PFSK-1 (cell line): Measurements from ENCODE around the gene ELAVL2.

Experiments used
- FOXP2 ChIP-seq: optimal IDR thresholded peaks from 2 replicates; pipeline ENCODE3; 2011; ENCODE audit warnings: borderline replicate concordance, control low read depth, inconsistent platforms; ENCODE audit not compliant: insufficient read depth; ENCODE audit errors: extremely low read length, extremely low read depth
- POLR2AphosphoS5 ChIP-seq: IDR thresholded peaks from 2 replicates; pipeline ENCODE4 v1.6.1; 2012; ENCODE audit warnings: low read depth, mild to moderate bottlenecking, control low read depth, low read length, moderate library complexity
- SIN3A ChIP-seq: IDR thresholded peaks from 2 replicates; pipeline ENCODE4 v1.6.1; 2012; ENCODE audit warnings: mild to moderate bottlenecking, low read length, moderate library complexity, borderline replicate concordance; ENCODE audit not compliant: insufficient read depth
- TAF1 ChIP-seq: IDR thresholded peaks from 2 replicates; pipeline ENCODE4 v1.6.1; 2012; ENCODE audit warnings: low read length, control low read depth, borderline replicate concordance; ENCODE audit not compliant: insufficient read depth
- TF ChIP-seq, protein P1 (sequence below), 2 experiments: IDR thresholded peaks; 2 replicates each; pipeline versions ENCODE4 v1.6.1 to v1.8.0; 2011 to 2012; ENCODE audit warnings: low read depth in 2 of 2, low read length in 2 of 2, control low read depth in 1 of 2, inconsistent platforms in 1 of 2, mild to moderate bottlenecking in 1 of 2, moderate library complexity in 1 of 2; ENCODE audit not compliant: insufficient read depth in 1 of 2

ELAVL2 gene

GRCh38 chr9:23803216-23803615 lies 22.8 kb downstream of the ELAVL2 start:
- no peak for TF ChIP-seq FOXP2
- TF ChIP-seq, protein P1, sequence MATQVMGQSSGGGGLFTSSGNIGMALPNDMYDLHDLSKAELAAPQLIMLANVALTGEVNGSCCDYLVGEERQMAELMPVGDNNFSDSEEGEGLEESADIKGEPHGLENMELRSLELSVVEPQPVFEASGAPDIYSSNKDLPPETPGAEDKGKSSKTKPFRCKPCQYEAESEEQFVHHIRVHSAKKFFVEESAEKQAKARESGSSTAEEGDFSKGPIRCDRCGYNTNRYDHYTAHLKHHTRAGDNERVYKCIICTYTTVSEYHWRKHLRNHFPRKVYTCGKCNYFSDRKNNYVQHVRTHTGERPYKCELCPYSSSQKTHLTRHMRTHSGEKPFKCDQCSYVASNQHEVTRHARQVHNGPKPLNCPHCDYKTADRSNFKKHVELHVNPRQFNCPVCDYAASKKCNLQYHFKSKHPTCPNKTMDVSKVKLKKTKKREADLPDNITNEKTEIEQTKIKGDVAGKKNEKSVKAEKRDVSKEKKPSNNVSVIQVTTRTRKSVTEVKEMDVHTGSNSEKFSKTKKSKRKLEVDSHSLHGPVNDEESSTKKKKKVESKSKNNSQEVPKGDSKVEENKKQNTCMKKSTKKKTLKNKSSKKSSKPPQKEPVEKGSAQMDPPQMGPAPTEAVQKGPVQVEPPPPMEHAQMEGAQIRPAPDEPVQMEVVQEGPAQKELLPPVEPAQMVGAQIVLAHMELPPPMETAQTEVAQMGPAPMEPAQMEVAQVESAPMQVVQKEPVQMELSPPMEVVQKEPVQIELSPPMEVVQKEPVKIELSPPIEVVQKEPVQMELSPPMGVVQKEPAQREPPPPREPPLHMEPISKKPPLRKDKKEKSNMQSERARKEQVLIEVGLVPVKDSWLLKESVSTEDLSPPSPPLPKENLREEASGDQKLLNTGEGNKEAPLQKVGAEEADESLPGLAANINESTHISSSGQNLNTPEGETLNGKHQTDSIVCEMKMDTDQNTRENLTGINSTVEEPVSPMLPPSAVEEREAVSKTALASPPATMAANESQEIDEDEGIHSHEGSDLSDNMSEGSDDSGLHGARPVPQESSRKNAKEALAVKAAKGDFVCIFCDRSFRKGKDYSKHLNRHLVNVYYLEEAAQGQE (IDR thresholded peaks at IDR 0.05; ENCODE audit: insufficient read depth in 1 of 2, low read depth in 2 of 2, low read length in 2 of 2): no peak
- no peak for TF ChIP-seq SIN3A
- TF ChIP-seq TAF1: no peak
- TF ChIP-seq POLR2AphosphoS5: no peak

- no peak for TF ChIP-seq SIN3A
- TF ChIP-seq, protein P1 (IDR thresholded peaks at IDR 0.05; ENCODE audit: insufficient read depth in 1 of 2, low read depth in 2 of 2, low read length in 2 of 2): no peak
- TF ChIP-seq TAF1: no peak
- no peak for TF ChIP-seq FOXP2
- no peak for TF ChIP-seq POLR2AphosphoS5
Measured at GRCh38 chr9:23801523-23801922, 24.5 kb downstream of the ELAVL2 start.

DNA sequence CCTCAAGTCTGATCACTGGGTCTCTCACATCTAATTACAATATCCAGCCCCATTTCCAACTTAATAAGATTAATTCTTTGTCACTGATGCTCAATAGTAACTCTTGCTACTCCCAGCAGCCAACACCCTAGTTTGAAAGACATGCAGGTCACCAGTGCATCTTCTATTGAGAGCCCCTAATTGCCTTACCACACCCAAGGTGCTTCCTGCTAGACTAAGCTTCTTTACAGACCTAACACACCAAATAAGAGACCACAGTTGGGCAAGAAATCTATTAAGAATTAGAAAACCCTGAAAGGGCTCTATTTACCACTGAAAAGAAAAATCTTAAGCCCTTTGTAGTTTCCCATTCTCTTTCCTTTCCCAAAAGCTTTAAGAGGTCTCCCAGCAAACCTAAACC lies 26.5 kb downstream of the ELAVL2 start:
- TF ChIP-seq FOXP2 (no peak), TAF1 (no peak), SIN3A (no peak)
- TF ChIP-seq, protein P1 (IDR thresholded peaks at IDR 0.05; ENCODE audit: insufficient read depth in 1 of 2, low read depth in 2 of 2, low read length in 2 of 2): no peak

GRCh38 chr9:23798325-23798724 lies 27.7 kb downstream of the ELAVL2 start:
- no peak for TF ChIP-seq FOXP2
- TF ChIP-seq TAF1: no peak
- TF ChIP-seq SIN3A: no peak

GRCh38 chr9:23796209-23796608 lies 29.8 kb downstream of the ELAVL2 start:
- no peak for TF ChIP-seq FOXP2
- TF ChIP-seq SIN3A: no peak
- TF ChIP-seq, protein P1 (IDR thresholded peaks at IDR 0.05; ENCODE audit: insufficient read depth in 1 of 2, low read depth in 2 of 2, low read length in 2 of 2): no peak
- no peak for TF ChIP-seq TAF1
- TF ChIP-seq POLR2AphosphoS5: no peak
